Effector memory CD8-positive, alpha-beta T cell (primary cell): ENCODE data around the gene VANGL1.
"Not testable (repeated sequence)": the region's sequence is repeated elsewhere in the genome, so short reads cannot be mapped to it uniquely, and the experiment has no call there.

Source experiments
- ATAC-seq: fragments of 150-1000 bp; cut with Tn5 transposase; replicated peaks from 2 replicates; pipeline ENCODE4 v1.10.0; 2021; ENCODE audit warnings: mild to moderate bottlenecking, moderate library complexity
- DNase-seq, 3 experiments: peaks; one replicate each; pipeline ENCODE4 v3.0.0; 2021
- H3K27ac Mint-ChIP-seq, 2 donors: one replicate each; pipeline ENCODE4 v1.8.0; 2022; ENCODE audit warnings: mild to moderate bottlenecking in 2 of 2, mixed read lengths in 2 of 2, moderate library complexity in 2 of 2
- H3K27me3 Mint-ChIP-seq, 2 donors: one replicate each; pipeline ENCODE4 v1.8.0; 2022; ENCODE audit warnings: mixed read lengths in 2 of 2
- H3K36me3 Mint-ChIP-seq: one replicate; pipeline ENCODE4 v1.8.0; 2022; ENCODE audit warnings: mild to moderate bottlenecking, moderate library complexity, mixed read lengths; ENCODE audit not compliant: insufficient read depth
- H3K4me1 Mint-ChIP-seq, 2 donors: one replicate each; pipeline ENCODE4 v1.8.0; 2022; ENCODE audit warnings: low read depth in 2 of 2, mixed read lengths in 2 of 2
- H3K4me3 Mint-ChIP-seq, 2 donors: one replicate each; pipeline ENCODE4 v1.8.0; 2022; ENCODE audit warnings: mild to moderate bottlenecking in 2 of 2, mixed read lengths in 2 of 2, moderate library complexity in 2 of 2
- H3K9me3 Mint-ChIP-seq, 2 donors: one replicate each; pipeline ENCODE4 v1.8.0; 2022; ENCODE audit warnings: mixed read lengths in 2 of 2

Gene VANGL1

DNA sequence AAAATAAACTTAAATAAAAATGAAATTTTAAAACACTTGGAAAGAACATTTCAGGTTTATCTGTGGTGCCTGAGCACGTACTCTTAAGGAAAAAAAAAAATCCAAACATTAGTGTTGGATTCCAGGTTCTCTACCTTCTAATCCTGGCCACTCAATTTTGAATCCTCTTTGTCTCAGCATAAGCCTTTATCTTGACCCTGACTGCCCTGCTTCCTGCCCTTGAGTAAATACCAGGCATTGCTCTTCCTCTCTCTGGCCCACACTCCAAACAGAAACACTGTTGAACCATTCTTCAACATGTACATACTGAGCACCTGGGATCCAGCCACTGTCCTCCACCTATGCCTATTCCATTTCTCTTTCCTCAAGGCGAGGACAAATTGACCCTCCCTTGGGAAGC lies 11.4 kb upstream of the VANGL1 start:
- ATAC-seq: no peak
- H3K4me1 Mint-ChIP-seq: no peaks in the 10 kb centered on the region
- peaks cover 1 to 7% of the 10 kb centered on the region in 2 donors for H3K9me3 Mint-ChIP-seq
- H3K27me3 Mint-ChIP-seq: peaks cover 19 to 45% of the 10 kb centered on the region in 2 donors
- H3K27ac Mint-ChIP-seq: no peak overlapping the region
- no peak for DNase-seq
- H3K36me3 Mint-ChIP-seq: no peaks in the 10 kb centered on the region
- no peak overlapping the region for H3K4me3 Mint-ChIP-seq

DNA sequence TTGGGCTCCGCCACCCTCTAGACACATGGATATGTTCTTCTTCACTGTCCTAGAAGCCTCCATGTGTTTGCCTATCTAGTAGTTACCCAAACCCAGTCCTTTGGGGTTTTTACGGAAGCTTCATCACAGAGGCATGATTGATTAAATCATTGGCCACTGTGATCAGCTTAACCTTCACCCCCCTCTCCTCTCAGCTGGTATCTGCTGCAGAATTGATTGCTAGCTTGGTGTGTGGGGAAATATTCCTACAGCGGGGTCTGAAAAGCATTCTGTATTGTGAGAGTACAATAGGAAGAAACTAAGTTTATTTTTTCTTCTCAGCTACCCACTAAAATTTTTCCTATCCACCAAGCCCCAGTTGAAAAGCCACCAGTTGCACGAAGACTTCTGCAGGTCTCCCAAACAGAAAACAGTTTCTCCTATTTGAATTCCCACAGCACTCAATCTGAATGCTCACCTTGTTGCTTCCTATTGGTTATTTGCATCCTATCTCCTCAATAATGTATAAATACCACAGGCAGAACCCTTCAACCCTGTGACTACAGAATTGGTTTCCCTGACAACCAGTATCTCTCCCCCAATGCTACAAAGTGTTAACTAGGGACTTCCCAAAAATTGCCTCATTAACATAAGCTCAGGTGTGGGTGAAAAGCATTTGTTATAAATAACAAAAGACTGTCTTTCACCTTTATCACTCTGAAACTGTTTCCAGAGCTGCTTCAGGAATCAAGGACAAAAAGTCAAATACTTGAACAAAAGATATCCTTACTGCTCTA lies 9.3 kb upstream of the VANGL1 start:
- Mint-ChIP-seq H3K27ac (no peak overlapping the region), H3K4me1 (no peaks in the 10 kb centered on the region), H3K27me3 (peaks cover 19 to 50% of the 10 kb centered on the region in 2 donors), H3K4me3 (no peak overlapping the region), H3K9me3 (peaks cover 2 to 13% of the 10 kb centered on the region in 2 donors), H3K36me3 (no peaks in the 10 kb centered on the region)
- no peak for DNase-seq
- ATAC-seq: no peak

DNA sequence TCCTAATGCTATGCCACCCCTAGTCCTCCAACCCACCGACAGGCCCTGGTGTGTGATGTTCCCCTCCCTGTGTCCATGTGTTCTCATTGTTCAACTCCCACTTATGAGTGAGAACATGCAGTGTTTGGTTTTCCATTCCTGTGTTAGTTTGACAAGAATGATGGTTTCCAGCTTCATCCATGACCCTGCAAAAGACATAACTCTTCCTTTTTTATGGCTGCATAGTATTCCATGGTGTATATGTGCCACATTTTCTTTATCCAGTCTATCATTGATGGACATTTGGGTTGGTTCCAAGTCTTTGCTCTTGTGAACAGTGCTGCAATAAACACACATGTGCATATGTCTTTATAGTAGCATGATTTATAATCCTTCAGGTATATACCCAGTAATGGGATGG lies 8.2 kb upstream of the VANGL1 start:
- not testable (repeated sequence) for ATAC-seq, H3K36me3 Mint-ChIP-seq, H3K4me1 Mint-ChIP-seq, H3K27ac Mint-ChIP-seq, H3K4me3 Mint-ChIP-seq, DNase-seq
- peaks cover 2 to 17% of the 10 kb centered on the region in 2 donors for H3K9me3 Mint-ChIP-seq
- H3K27me3 Mint-ChIP-seq: peaks cover 19 to 44% of the 10 kb centered on the region in 2 donors

DNA sequence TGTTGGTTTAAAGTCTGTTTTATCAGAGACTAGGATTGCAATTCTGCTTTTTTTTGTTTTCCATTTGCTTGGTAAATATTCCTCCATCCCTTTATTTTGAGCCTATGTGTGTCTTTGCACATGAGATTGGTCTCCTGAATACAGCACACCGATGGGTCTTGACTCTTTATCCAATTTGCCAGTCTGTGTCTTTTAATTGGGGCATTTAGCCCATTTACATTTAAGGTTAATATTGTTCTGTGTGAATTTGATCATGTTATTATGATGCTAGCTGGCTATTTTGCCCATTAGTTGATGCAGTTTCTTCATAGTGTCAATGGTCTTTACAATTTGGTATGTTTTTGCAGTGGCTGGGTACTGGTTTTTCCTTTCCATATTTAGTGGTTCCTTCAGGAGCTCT lies 4.5 kb upstream of the VANGL1 start:
- H3K36me3 Mint-ChIP-seq, H3K4me3 Mint-ChIP-seq, ATAC-seq, DNase-seq, H3K27ac Mint-ChIP-seq, H3K4me1 Mint-ChIP-seq: not testable (repeated sequence)
- peaks cover 9 to 20% of the 10 kb centered on the region in 2 donors for H3K9me3 Mint-ChIP-seq
- peaks cover 6 to 40% of the 10 kb centered on the region in 2 donors for H3K27me3 Mint-ChIP-seq

DNA sequence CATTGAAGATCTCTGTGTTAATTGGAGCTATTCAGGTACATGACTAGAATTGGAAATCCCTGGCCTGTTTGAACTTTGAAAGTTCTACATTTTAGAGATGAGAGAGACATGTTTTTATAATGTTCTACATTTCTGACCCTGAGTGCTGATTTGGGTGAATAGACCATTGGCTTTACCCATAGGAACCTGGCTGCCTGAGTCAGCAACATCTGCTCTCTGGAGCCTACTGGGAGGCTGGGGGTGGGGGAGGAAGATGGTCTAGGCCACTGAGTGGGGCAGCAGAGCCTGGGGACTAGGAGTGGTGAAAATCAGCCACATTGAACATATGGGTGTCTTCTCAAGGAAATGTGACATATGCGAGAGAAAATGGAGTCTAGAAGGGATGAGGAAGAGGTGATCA lies 1.4 kb upstream of the VANGL1 start:
- peaks cover 6 to 30% of the 10 kb centered on the region in 2 donors for H3K27me3 Mint-ChIP-seq
- DNase-seq: no peak
- peak overlapping the region; percentile 63 to 74 for H3K4me3 Mint-ChIP-seq
- ATAC-seq: no peak
- peaks cover 6 to 12% of the 10 kb centered on the region in 2 donors for H3K4me1 Mint-ChIP-seq
- H3K27ac Mint-ChIP-seq: no peak overlapping the region
- peaks cover 3% of the 10 kb centered on the region for H3K36me3 Mint-ChIP-seq
- H3K9me3 Mint-ChIP-seq: peaks cover 9 to 20% of the 10 kb centered on the region in 2 donors

- peak; percentile 15 to 28 (median 22) for DNase-seq
- no peak overlapping the region for H3K27ac Mint-ChIP-seq
Measured at GRCh38 chr1:115642168-115643072, 650 bp downstream of the VANGL1 start.

GRCh38 chr1:115643225-115643624 lies 1.5 kb downstream of the VANGL1 start:
- ATAC-seq: no peak
- no peak for DNase-seq
- Mint-ChIP-seq H3K9me3 (peaks cover 7% of the 10 kb centered on the region in 2 donors), H3K36me3 (peaks cover 3% of the 10 kb centered on the region), H3K4me3 (peak overlapping the region; percentile 79 to 80), H3K27me3 (peaks cover 6 to 25% of the 10 kb centered on the region in 2 donors), H3K4me1 (peaks cover 6 to 12% of the 10 kb centered on the region in 2 donors), H3K27ac (no peak overlapping the region)

More at GRCh38 chr1:115642168-115643072, 650 bp downstream of the VANGL1 start:
- Mint-ChIP-seq H3K9me3 (peaks cover 7 to 15% of the 10 kb centered on the region in 2 donors), H3K4me1 (peaks cover 6 to 12% of the 10 kb centered on the region in 2 donors), H3K4me3 (peak overlapping the region; percentile 79 to 80), H3K36me3 (peaks cover 3% of the 10 kb centered on the region), H3K27me3 (peaks cover 6 to 25% of the 10 kb centered on the region in 2 donors)
- peak; percentile 65 for ATAC-seq

DNA sequence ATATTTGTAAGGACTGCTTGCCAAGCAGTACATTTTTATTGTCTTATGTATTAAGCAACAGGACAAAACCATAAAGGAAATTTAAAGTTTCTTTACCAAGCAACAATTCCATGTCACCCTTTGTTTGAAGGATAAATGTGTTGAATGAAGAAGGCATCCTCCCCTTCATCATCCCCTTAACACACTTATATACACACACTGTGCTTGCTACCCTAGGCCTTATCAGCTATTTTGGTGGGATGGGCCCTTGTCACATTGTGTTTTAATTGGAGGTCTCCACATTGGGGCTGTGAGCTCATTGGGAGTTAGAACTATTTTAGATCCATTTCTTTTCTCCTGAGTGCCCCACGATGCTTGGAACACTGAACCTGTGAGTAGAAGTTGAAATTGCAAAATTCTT lies 1.9 kb downstream of the VANGL1 start:
- ATAC-seq (no peak), DNase-seq (no peak)
- Mint-ChIP-seq H3K4me1 (peaks cover 6 to 12% of the 10 kb centered on the region in 2 donors), H3K36me3 (peaks cover 3% of the 10 kb centered on the region), H3K27ac (no peak overlapping the region), H3K27me3 (peaks cover 6 to 21% of the 10 kb centered on the region in 2 donors), H3K4me3 (peak overlapping the region in 1 of 2 donors; percentile 80), H3K9me3 (peaks cover 2 to 7% of the 10 kb centered on the region in 2 donors)

DNA sequence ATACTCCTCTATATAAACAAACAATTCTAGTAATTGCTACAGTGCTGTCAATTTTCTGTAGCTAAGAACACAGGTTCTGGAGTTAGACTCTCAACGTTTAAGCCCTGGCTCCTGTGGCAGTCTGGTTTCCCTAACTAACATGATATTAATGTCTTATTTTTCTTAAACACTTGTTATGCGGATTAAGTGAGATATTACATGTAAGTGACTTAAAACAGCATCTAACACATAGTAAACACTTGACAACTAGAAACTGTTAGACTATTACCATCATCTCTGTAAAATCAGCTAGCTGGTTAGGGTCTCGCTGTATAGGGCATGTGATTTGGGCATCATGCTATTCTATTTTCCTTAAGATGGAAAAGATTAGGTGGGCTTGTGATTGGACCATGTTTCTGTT lies 2.3 kb downstream of the VANGL1 start:
- Mint-ChIP-seq H3K27me3 (peaks cover 6 to 17% of the 10 kb centered on the region in 2 donors), H3K27ac (no peak overlapping the region), H3K36me3 (peaks cover 3% of the 10 kb centered on the region), H3K4me1 (peaks cover 6 to 12% of the 10 kb centered on the region in 2 donors), H3K9me3 (peaks cover 0 to 7% of the 10 kb centered on the region in 2 donors), H3K4me3 (no peak overlapping the region)
- no peak for ATAC-seq
- no peak for DNase-seq

- DNase-seq (no peak), ATAC-seq (no peak)
- Mint-ChIP-seq H3K27me3 (no peaks in the 10 kb centered on the region), H3K9me3 (no peaks in the 10 kb centered on the region), H3K4me1 (peaks cover 5 to 11% of the 10 kb centered on the region in 2 donors), H3K27ac (no peak overlapping the region), H3K4me3 (no peak overlapping the region), H3K36me3 (no peaks in the 10 kb centered on the region)
Measured at GRCh38 chr1:115647047-115647446, 5.3 kb downstream of the VANGL1 start.

- DNase-seq (no peak), ATAC-seq (peak; percentile 31)
- no peaks in the 10 kb centered on the region for H3K27me3 Mint-ChIP-seq
- no peaks in the 10 kb centered on the region for H3K9me3 Mint-ChIP-seq
- H3K36me3 Mint-ChIP-seq: peaks cover 2% of the 10 kb centered on the region
- H3K4me1 Mint-ChIP-seq: peaks cover 5 to 11% of the 10 kb centered on the region in 2 donors
- H3K4me3 Mint-ChIP-seq: no peak overlapping the region
- no peak overlapping the region for H3K27ac Mint-ChIP-seq
Measured at GRCh38 chr1:115647507-115647906, 5.7 kb downstream of the VANGL1 start.

- ATAC-seq (no peak), DNase-seq (no peak)
- H3K4me3 Mint-ChIP-seq: no peak overlapping the region
- H3K36me3 Mint-ChIP-seq: peaks cover 4% of the 10 kb centered on the region
- H3K4me1 Mint-ChIP-seq: peaks cover 2 to 6% of the 10 kb centered on the region in 2 donors
- no peaks in the 10 kb centered on the region for H3K9me3 Mint-ChIP-seq
- H3K27ac Mint-ChIP-seq: no peak overlapping the region
- H3K27me3 Mint-ChIP-seq: no peaks in the 10 kb centered on the region
Measured at GRCh38 chr1:115647919-115648650, 6.3 kb downstream of the VANGL1 start.
